Natural killer cell (primary cell): ENCODE data around the gene TRIB2. TPM values are rescaled to one million over a fixed set of nuclear protein-coding genes. Genes with fewer than 3 reads are reported as not detected.

Experiments used
- ATAC-seq, 3 donors: fragments of 150-1000 bp in 2 of 3; fragments of 200-7000 bp in 1 of 3; cut with Tn5 transposase; 1 replicate in 1 of 3; 2 replicates in 2 of 3; pipeline ENCODE4 v1.10.0; 2021; ENCODE audit warnings: mild to moderate bottlenecking in 2 of 3, moderate library complexity in 2 of 3
- DNase-seq, 2 donors: peaks; one replicate each; pipeline versions ENCODE4 v3.0.0 to v3.0.0-alpha.2; 2013 to 2021; ENCODE audit warnings: mixed read lengths in 1 of 2
- H3K27ac ChIP-seq: one replicate; pipeline ENCODE4 v1.5.1; 2013; ENCODE audit warnings: mild to moderate bottlenecking, low read length
- H3K27me3 ChIP-seq: one replicate; pipeline ENCODE4 v1.6.1; 2013; ENCODE audit warnings: low read length; ENCODE audit not compliant: control insufficient read depth, insufficient read depth
- H3K36me3 ChIP-seq: one replicate; pipeline ENCODE4 v1.6.1; 2013; ENCODE audit warnings: low read length; ENCODE audit not compliant: control insufficient read depth, insufficient read depth
- H3K4me1 ChIP-seq: one replicate; pipeline ENCODE4 v1.6.1; 2013; ENCODE audit warnings: low read length; ENCODE audit not compliant: control insufficient read depth, insufficient read depth
- H3K4me3 ChIP-seq: one replicate; pipeline ENCODE4 v1.5.1; 2013; ENCODE audit warnings: low read length
- H3K9me3 ChIP-seq: one replicate; pipeline ENCODE4 v1.6.1; 2013; ENCODE audit warnings: low read length; ENCODE audit not compliant: control insufficient read depth, insufficient read depth
- H3K27ac Mint-ChIP-seq, 2 donors: one replicate each; pipeline ENCODE4 v1.8.0; 2022; ENCODE audit warnings: mild to moderate bottlenecking in 2 of 2, mixed read lengths in 2 of 2, moderate library complexity in 1 of 2
- H3K27me3 Mint-ChIP-seq, 2 donors: one replicate each; pipeline ENCODE4 v1.8.0; 2022; ENCODE audit warnings: low read depth in 2 of 2, mixed read lengths in 2 of 2
- H3K36me3 Mint-ChIP-seq: one replicate; pipeline ENCODE4 v1.8.0; 2022; ENCODE audit warnings: mixed read lengths
- H3K4me1 Mint-ChIP-seq, 2 donors: one replicate each; pipeline ENCODE4 v1.8.0; 2022; ENCODE audit warnings: mixed read lengths in 2 of 2
- H3K4me3 Mint-ChIP-seq: one replicate; pipeline ENCODE4 v1.8.0; 2022; ENCODE audit warnings: mild to moderate bottlenecking, moderate library complexity, mixed read lengths
- H3K9me3 Mint-ChIP-seq, 2 donors: one replicate each; pipeline ENCODE4 v1.8.0; 2022; ENCODE audit warnings: mixed read lengths in 2 of 2
- WGBS: methylation state at CpG from one replicate; pipeline ENCODE4 v1.1.7; 2013; ENCODE audit warnings: missing lambda C conversion rate; ENCODE audit not compliant: insufficient coverage; 5-methylcytosine and 5-hydroxymethylcytosine counted together
- intact Hi-C: fragments of 100-400 bp; cut with micrococcal nuclease; formaldehyde crosslinking; loops from one replicate; pipeline ENCODE4 v1.14.2; 2022
- total RNA-seq, 4 donors: library from RNA; stranded (reverse); fragments of 120-200 nt in 1 of 4; gene quantifications; one replicate each; pipeline versions ENCODE4 v1.2.3 to v1.2.4, GENCODE V29; 2013 to 2022
- TF ChIP-seq, protein P1 (sequence below): fragments of 200-600 bp; IDR thresholded peaks from one replicate; pipeline ENCODE4 v1.8.0; 2022; ENCODE audit warnings: antibody characterized with exemption

TRIB2 gene
- total RNA-seq, 3 donors from 2014 or later (not counting 1 experiment from before 2014, with no cell fraction given) = 68.1 to 87.4 (median 84.5) TPM

DNA sequence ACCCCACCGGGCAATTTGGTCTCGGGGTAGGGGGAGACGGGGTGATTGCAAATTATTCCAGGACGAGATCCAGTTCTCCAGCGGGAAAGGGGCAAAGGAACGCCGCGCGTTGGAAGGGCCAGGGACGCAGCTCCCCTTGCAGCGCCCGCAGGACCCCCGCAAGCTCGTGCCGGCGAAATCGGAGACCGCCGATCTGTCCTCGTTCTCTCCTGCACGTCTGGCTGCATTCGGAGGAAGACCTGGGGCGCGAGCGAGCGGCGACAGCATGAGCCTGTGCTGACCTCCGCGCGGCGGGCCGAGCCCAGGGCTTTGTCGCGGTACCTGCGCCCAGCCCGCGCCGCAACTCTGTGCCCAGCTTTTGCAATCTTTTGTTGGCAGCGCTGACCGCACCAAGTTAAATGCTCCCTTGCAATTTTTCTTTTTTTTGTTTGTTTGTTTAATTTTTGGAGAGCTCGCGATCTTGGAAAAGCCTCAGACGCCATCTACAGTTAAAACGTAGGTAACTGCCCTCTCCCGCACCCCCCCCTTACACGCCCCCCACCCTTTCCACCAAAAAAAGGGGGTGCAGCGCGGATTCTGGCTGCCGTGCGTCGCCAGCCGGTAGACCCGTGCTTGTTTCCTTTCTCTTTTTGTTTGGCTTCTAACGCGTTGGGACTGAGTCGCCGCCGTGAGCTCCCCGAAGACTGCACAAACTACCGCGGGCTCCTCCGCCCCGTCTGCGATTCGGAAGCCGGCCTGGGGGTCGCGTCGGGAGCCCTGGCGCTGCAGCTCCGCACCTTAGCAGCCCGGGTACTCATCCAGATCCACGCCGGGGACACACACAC is 667 bp downstream of the TRIB2 start:
- Mint-ChIP-seq H3K4me3 (peak overlapping the region; percentile 99), H3K9me3 (no peaks in the 10 kb centered on the region), H3K4me1 (peaks cover 64 to 72% of the 10 kb centered on the region in 2 donors), H3K36me3 (no peaks in the 10 kb centered on the region), H3K27ac (peak overlapping the region; percentile 96 to 98), H3K27me3 (no peaks in the 10 kb centered on the region)
- Histone ChIP-seq H3K27ac (peak overlapping the region; percentile 79), H3K27me3 (no peaks in the 10 kb centered on the region), H3K4me1 (peaks cover 25% of the 10 kb centered on the region), H3K4me3 (peak overlapping the region; percentile 82), H3K9me3 (no peaks in the 10 kb centered on the region), H3K36me3 (no peaks in the 10 kb centered on the region)
- ATAC-seq (peak; percentile 17 to 36 (median 22)), DNase-seq (peak; percentile 53 to 83)
- under 1% methylated on average over 74 of the region's 74 CpGs for WGBS
- TF ChIP-seq, protein P1, sequence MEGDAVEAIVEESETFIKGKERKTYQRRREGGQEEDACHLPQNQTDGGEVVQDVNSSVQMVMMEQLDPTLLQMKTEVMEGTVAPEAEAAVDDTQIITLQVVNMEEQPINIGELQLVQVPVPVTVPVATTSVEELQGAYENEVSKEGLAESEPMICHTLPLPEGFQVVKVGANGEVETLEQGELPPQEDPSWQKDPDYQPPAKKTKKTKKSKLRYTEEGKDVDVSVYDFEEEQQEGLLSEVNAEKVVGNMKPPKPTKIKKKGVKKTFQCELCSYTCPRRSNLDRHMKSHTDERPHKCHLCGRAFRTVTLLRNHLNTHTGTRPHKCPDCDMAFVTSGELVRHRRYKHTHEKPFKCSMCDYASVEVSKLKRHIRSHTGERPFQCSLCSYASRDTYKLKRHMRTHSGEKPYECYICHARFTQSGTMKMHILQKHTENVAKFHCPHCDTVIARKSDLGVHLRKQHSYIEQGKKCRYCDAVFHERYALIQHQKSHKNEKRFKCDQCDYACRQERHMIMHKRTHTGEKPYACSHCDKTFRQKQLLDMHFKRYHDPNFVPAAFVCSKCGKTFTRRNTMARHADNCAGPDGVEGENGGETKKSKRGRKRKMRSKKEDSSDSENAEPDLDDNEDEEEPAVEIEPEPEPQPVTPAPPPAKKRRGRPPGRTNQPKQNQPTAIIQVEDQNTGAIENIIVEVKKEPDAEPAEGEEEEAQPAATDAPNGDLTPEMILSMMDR = peak; percentile 23
- intact Hi-C loops = loop anchor here (2.0 to 10.0 kb wide), 13 partner anchors 130 to 965 kb away; no protein-coding TSS in a partner anchor

DNA sequence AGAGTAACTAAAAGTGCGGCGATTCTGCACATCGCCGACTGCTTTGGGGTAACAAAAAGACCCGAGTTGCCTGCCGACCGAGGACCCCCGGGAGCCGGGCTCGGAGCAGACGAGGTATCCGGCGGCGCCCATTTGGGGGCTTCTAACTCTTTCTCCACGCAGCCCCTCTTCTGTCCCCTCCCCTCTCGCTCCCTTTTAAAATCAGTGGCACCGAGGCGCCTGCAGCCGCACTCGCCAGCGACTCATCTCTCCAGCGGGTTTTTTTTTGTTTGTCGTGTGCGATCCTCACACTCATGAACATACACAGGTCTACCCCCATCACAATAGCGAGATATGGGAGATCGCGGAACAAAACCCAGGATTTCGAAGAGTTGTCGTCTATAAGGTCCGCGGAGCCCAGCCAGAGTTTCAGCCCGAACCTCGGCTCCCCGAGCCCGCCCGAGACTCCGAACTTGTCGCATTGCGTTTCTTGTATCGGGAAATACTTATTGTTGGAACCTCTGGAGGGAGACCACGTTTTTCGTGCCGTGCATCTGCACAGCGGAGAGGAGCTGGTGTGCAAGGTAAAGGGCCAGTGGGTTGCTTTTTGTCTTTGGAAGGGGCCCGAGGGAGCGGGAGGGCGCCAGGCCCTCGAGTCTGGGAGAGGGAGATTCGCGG is 1.4 kb downstream of the TRIB2 start:
- WGBS = under 1% methylated on average over 50 of the region's 50 CpGs
- Mint-ChIP-seq H3K27ac (peak overlapping the region; percentile 96 to 98), H3K36me3 (no peaks in the 10 kb centered on the region), H3K9me3 (no peaks in the 10 kb centered on the region), H3K4me1 (peaks cover 71 to 76% of the 10 kb centered on the region in 2 donors), H3K4me3 (peak overlapping the region; percentile 99), H3K27me3 (no peaks in the 10 kb centered on the region)
- Histone ChIP-seq H3K9me3 (no peaks in the 10 kb centered on the region), H3K4me3 (peak overlapping the region; percentile 82), H3K27ac (peak overlapping the region; percentile 79), H3K4me1 (peaks cover 25% of the 10 kb centered on the region), H3K27me3 (no peaks in the 10 kb centered on the region), H3K36me3 (peaks cover under 1% of the 10 kb centered on the region)
- TF ChIP-seq, protein P1 = no peak
- intact Hi-C loops = loop anchor here (5.0 to 10.0 kb wide), 11 partner anchors 131 to 966 kb away; no protein-coding TSS in a partner anchor
- ATAC-seq (no peak), DNase-seq (peak; percentile 37 to 62)

DNA sequence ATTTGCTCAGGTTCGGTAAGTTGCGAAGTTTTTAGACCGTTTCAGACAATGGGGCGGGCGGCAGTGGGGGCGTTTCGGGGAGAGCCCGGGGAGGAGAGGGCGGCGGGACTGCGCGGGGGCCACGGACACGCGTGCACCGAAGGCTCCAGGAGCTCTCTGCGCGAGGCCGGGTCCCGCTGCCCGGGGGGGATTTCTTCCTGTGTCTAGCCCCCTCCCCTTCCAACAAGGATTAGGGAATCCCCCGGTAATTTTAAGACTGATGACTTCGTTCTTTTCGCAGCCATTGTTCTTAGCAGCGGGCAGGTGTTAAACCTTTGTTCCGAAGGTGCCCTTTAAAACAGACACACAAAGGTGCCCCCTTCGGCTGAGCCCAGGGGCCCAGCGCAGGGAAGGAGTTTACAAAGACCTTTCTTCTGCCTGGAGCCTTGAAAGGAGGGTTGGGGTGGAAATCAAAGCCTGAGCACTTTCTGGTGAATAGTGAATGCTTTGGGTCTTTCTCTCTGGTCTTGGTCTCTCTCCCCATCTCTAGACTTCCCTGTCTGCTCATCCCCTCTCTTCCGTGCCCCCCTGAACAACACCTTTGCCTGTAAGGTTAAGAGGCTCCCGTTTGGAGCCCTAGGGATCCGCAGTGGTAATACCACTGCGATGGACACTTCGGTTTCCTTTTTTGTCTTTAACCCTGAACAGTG is 2.1 kb downstream of the TRIB2 start:
- ATAC-seq (no peak), DNase-seq (peak in 1 of 2 donors; percentile 49)
- H3K27ac Mint-ChIP-seq = peak overlapping the region; percentile 96 to 98
- Histone ChIP-seq H3K4me3 (peak overlapping the region; percentile 82), H3K36me3 (peaks cover 7% of the 10 kb centered on the region), H3K27ac (peak overlapping the region; percentile 79), H3K4me1 (peaks cover 29% of the 10 kb centered on the region), H3K9me3 (no peaks in the 10 kb centered on the region), H3K27me3 (no peaks in the 10 kb centered on the region)
- H3K9me3 Mint-ChIP-seq = no peaks in the 10 kb centered on the region
- H3K4me1 Mint-ChIP-seq = peaks cover 78 to 83% of the 10 kb centered on the region in 2 donors
- H3K4me3 Mint-ChIP-seq = peak overlapping the region; percentile 99
- H3K27me3 Mint-ChIP-seq = no peaks in the 10 kb centered on the region
- intact Hi-C loops = loop anchor here (5.0 to 10.0 kb wide), 11 partner anchors 132 to 967 kb away; no protein-coding TSS in a partner anchor
- no peaks in the 10 kb centered on the region for H3K36me3 Mint-ChIP-seq
- TF ChIP-seq, protein P1 = no peak
- 1% methylated on average over 33 of the region's 33 CpGs for WGBS
